SIG-M5 treated with dmso at 0.1 percent for 504 hours (cell line): Measurements from ENCODE around the gene LIMS1.
"Not testable (repeated sequence)": the region's sequence is repeated elsewhere in the genome, so short reads cannot be mapped to it uniquely, and the experiment has no call there.

ENCODE experiments used
- DNase-seq: peaks from one replicate; lab custom pipeline; 2025; ENCODE audit not compliant: unreplicated experiment; lab: John Stamatoyannopoulos, UW

Gene LIMS1, protein sequence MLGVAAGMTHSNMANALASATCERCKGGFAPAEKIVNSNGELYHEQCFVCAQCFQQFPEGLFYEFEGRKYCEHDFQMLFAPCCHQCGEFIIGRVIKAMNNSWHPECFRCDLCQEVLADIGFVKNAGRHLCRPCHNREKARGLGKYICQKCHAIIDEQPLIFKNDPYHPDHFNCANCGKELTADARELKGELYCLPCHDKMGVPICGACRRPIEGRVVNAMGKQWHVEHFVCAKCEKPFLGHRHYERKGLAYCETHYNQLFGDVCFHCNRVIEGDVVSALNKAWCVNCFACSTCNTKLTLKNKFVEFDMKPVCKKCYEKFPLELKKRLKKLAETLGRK

DNA sequence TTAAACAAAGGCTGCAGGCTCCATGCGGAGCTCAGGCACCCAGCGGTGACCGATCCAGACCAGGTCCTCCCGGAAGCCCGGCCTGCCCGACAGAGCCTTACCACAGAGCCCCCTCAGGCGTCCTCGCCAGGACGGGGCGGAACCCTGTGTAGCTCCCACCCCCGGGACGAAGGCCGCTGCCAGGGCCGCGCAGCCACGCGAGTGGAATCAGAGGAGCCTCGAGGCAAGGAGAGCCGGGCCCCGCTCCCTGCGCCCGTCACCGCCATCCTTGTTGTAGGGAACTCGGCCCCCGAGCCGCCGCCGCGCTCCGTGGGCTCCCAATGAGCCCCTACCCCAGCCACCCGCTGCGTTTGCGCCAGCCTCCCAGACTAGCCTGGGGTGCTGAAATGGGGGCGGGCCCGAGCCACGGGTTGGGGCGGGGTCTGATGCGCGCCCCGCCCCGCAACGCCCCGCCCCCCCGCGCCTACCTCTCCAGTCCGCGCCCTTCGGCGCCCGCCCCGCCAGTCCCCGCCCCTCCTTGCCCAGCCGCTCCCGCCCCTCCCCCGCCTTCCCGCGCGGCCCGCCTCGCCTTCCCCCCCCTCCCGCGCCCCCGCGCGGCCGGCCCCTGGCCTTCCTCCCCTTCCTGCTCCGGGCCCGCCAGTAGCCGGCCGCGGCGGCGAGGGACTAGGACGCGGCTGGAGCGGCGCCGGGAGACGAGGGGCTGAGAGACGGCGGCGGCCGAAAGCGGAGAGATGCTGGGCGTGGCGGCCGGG is at the start of gene LIMS1:
Gene LIMS1 (plus strand): TSS at position 639 of the 752 bp plus-strand sequence. CDS start 93 bp downstream, at position 732.
- peak; percentile 82 for DNase-seq

DNA sequence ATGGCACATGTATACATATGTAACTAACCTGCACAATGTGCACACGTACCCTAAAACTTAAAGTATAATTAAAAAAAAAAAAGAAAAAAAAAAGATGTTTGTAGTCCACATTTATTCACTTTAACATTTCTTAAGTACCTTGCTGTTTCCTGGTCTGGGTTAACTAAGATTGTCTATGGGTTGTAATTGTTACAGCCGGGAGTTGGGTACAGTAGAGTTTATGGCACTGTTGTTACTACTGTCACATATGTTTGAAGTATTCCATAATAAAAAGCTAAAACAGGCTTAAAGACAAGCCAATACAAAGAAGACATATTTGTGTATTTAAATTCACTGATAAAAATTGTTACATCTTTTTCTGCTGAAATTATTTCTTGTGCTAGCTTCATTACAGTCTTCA is 49.0 kb upstream of the LIMS1 start:
- DNase-seq = no peak

DNA sequence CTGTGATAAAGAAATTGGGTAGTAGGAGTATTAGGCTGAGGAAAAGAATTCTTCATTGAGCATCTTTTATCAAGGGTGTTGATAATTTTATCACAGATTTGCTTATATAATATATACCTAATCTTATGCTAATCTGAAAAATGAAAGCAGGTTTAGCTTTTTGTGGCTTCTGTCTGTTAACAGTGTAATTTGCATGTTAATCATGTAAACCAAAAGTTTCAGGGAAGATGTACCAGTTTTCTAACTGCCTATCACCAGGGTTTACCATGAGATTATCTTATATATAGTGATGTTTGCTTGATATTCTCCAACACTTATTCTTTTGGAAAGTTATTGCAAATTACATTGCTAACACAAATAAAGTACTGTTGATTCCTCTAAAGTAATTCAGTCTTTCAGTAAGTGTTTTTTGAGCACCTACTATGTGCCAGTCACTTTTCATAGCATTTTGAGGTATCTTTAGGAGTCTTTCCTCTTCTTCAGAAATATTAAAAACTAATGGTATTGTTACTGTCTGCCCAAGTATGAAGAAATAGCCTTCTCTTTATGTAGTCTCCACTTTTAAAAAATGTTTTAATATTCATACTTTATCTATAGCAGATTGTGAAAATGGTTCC is 43.7 kb upstream of the LIMS1 start:
- DNase-seq = no peak

DNA sequence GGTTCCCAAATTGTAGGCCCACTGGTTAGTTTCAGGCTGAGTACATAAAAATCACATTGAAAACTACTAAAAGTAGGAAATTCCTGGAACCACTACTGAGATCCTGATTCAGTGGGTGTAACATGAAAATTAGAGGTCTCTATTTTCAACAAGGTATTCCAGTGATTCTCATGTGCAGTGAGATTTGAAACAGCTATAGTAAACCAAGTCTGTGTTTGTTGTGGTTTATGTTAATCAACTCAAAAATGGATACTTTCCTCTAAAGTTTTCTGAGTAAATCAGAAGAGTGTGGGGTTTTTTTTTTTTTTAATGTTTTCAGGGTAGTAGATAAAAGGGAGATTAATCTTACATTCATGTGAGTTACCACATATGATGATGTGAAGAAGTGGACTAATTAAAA is 42.4 kb upstream of the LIMS1 start:
- DNase-seq = no peak

DNA sequence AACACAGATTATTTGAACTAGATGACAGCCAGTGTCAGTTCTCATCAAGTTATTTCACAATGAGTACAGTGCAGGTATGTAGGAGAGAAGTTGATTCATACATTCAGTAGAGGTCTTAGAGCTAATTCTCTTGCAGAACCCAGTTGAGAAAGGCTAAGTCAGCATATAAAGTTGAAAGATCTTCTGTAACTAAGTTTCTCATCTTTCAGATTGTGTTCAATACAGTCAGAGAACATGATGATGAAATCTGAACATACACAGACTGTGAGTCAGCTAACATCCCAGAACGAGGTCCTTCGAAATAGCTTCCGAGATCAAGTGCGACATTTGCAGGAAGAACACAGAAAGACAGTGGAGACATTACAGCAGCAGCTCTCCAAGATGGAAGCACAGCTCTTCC is 41.9 kb upstream of the LIMS1 start:
- no peak for DNase-seq

DNA sequence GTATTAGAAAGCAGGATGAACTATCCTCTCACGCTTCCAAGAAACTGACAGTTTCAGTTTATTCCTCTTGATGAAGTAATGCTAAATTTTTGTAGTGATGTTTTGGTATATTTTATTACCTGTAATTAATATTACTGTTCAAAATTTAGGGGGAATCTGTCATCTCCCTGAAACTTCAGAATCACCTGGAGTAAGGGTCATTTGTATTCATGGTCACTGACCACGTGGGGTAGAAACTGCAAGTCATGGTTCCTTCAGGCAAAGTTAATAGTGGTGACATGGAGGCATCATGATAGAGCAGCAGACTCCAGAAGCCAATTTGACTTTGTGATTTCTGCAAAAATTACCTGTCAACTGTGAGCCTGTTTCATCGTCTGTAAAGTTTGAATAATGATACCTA is 38.1 kb upstream of the LIMS1 start:
- not testable (repeated sequence) for DNase-seq

DNA sequence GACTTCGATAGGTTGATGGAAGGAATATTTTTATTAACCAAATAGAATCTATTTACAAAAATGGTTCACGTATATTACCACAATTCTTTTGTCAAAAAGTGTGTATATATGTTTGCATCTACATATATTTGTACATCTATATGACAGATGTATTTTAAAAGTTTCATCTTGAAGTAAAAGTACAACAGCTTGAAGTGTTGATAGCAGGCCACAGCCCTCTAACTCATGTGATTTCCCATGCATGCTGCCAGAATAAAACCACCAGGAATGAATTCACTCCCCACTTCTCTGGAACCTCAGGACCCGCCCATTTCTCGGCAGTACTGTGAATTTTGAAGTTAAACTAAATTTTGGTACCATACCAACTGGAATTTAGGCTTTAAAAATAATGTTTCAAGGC is 26.6 kb upstream of the LIMS1 start:
- DNase-seq = not testable (repeated sequence)

DNA sequence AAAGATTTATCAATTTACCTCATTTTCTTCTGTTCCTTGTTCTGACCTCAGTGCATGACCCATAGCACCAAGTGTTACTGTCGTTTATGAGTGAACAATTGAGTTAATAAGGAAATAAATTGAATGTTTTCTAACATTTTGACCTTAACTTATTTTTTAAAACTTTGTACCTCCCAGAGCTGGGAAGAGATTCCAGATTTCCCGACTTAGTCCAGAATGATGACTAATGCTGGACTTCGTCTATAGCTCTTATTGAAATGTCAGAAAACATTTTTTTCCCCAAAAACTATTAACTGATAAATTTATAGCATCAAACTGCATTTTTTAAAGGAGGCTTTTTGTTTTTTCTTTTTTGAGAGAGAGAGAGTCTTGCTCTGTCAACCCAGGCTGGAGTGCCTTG is 21.8 kb upstream of the LIMS1 start:
- DNase-seq = not testable (repeated sequence)

DNA sequence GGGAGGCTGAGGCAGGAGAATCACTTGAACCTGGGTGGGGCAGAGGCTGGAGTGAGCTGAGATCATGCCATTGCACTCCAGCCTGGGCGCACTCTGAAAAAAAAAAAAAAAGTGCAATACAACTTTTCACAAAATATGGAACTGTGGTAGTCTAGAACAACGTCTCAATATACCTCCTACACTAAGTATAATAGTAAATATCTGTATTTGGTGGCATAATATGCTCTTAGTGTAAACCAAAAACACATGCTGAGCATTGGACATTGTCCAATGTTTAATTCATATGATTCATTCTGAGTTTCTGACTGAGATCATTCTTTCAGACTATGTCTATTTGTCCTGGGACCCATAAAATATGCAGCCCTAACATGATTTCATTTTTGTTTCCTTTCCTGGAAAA is 19.8 kb upstream of the LIMS1 start:
- not testable (repeated sequence) for DNase-seq

DNA sequence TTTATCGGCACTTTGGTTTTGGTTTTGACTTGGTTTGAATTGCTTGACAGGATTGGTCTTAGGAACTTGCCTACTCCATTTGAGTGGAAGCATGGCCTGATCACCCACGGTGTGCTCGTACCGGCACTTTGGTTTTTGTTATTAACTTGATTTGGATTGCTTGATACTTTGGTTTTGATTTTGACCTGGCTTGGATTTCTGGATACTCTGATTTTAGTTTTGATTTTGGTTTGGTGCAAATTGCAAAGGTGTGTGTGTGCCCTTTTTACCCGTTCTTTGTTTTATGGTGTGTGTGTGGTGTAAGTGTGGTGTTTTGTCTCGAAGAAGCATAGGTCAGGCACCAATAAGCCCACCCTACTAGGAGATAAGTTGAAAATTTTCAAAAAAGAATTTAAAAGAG is 9.6 kb upstream of the LIMS1 start:
- not testable (repeated sequence) for DNase-seq

DNA sequence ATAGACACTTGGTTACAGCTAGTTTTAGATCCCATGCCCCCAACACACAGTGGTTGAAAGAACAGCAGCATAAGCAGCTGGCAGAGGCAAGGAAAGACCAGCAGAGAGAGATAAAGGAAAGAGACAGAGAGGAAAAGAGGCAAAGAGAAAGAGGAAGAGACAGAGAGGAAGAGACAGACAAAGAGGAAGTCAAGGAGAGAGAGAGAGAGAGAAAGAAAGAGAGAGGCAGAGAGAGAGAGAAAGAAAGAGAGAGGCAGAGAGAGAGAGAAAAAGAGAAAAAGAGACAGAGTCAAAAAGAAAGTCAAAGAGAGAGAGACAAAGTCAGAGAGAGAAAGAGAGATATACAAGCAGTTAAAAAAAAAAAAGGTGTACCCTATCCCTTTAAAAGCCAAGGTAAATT is 9.0 kb upstream of the LIMS1 start:
- not testable (repeated sequence) for DNase-seq

DNA sequence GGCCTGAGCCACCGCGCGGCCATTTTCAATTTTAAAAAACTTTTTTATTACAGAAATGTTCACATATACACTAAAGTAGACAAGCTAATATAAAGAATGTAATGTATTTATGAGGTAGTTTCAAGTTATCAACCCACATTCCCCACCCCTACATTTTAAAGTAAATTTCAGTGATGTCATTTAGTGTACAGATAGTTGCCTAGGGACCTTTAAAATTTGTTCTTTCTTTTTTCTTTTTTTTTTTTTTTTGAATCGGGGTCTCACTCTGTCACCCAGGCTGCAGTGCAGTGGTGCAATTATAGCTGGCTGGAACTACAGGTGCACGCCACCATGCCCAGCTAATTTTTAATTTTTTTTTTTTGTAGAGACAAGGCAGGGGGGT is 2.6 kb upstream of the LIMS1 start:
- DNase-seq = no peak

DNA sequence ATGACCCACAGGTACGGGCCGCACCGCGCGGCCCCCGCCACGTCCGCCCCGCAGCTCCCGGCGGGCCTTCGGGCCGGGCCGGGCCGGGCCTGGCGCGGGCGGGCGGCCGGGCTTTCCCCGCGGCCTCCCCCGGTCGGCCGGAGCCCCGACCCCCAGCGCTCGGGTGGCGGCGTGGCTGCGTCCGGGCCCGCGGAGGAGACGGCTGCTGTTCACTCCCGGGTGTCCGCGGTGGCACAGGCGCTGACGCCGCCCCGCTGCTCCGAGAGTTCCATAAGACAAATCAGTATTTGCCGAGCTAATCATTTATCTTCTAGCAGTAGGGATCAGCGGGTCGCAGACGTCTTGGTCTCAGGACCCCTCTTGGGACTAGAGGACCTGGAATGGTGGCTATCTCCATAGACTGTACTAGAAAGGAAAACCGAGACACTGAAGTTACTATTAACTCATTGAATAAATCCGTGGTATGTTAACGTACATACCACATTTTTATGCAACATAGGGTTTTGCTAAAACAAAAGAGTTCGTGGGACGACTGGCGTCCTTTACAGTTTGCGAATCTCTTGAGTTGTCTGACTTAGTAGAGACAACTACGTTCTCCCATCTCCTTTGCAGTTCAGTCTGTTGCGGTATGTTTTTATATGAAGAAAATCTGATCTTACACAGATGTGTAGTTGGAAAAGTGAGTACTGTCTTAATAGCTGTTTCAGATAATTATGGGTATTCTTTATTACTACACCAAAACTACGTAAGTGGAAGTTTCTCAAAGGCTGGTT is 500 bp downstream of the LIMS1 start:
- DNase-seq = peak; percentile 48

DNA sequence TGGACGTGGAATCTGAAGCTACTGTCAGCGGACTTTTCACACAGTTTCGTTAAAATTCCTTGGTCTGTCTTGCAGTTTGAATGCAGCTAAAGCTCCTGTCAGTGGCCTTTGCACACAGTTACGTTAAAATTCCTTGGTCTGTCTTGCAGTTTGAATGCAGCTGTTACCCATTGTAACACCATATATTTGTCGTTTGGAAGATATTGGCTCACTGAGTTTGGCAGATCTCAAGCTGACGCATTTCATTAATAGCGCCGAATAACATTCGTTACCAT is 1.0 kb downstream of the LIMS1 start:
- DNase-seq = no peak

DNA sequence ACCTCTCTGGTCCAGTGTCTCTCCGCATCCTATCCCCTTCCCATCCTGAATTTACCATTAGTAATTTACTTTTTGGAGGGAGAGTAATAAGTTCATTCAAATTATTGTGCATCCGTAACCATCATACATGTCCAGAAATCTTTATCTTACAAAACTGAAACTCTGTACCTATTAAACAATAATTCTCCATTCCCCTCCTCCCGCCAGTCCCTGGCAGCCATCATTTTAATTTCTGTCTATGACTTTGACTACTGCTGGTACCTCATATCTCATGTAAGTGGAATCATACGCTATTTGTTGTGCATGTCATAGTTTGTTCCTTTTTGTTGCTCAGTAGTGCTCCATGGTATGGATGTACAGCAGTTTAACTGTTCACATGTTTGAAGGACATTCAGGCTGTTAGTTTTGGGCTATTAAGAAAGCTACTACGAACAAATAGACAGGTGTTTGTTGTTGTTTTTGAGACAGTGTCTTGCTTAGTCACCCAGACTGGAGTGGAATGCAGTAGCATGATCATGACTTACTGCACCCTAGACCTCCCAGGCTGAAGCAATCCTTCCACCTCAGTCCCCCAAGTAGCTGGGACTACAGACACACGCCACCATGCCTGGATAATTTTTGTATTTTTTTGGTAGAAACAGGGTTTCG is 2.0 kb downstream of the LIMS1 start:
- DNase-seq = no peak

DNA sequence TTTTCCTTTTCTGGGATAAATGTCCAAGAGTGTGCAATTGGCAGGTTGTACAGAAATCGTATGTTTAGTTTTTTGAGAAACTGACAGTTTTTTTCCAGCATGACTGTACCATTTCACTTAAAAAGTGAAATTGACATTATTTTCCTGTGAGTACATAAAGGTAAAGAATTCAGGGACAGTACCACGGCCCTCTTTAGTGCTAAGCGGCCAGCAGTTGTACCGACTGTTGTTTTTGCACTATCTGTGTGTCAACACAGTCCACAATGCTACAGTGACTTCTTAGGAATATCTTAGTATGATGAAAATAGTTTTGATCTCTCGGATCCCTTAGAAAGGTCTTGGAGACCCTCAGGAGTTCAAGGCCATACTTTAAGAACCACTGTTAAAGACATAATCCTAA is 2.6 kb downstream of the LIMS1 start:
- no peak for DNase-seq

DNA sequence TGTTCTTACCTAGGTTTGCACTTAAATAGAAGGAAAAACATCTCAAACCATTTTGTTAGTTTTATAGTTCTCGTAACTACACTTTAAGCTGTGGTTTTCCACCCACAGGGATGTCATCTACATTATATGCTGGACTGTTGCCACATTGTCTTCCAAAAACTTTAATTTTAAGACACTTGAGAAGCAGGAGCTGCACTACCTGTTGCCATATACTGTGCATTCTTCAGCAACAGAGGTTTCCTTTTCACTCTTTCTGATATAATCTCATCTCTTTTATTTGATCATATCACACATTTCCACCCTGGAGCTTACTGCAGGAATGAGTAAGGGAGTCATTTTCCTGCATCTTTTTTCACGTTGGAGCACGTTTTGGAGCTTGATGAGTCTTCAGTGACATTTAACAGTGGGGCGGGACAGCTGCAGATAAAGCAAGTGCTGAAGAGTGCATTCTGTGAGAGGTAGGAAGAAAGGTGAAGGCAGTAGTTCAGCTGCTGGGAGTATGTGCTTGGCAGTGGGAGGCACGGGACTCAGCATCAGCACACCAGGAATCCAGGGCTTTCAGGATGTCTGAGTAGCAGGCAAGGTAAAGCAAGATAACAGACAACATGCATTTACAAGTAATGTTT is 3.8 kb downstream of the LIMS1 start:
- DNase-seq = no peak

DNA sequence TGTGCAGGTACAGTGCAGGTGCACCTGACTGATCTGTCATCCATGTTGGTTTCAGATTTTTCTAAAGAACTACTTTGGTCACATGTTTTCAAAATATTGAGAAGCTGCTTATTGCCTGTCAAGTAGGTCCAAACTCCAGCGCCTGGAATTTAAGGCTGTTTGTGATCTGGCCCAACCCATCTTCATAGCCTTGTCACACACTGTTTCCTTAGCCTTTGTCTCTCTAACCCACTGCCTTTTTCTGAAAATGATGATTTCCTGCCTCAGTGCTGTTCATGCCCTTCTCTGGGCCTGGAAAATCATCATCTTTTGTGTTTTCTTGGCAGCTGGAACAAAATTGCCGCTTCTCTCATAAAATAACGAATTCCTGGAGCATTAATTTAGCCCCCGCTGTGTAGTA is 7.2 kb downstream of the LIMS1 start:
- DNase-seq = no peak

DNA sequence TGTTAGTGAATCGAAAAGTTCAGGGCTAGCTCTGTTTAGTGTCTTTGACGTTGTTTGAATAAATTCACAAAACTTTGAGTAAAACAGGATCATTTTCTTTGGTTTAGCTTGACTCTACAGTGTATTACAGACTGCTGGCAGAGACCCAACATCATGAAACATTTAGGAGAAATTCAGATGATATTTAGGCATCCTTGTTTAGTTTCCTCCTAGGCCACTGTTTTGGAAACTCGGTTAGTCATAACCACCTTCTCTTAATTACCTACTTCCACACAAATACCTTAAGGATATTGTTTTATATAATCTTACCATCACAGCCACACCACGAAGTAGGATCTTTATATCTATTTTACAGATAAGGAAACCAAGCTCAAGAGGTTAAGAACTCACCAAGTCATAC is 7.8 kb downstream of the LIMS1 start:
- no peak for DNase-seq

DNA sequence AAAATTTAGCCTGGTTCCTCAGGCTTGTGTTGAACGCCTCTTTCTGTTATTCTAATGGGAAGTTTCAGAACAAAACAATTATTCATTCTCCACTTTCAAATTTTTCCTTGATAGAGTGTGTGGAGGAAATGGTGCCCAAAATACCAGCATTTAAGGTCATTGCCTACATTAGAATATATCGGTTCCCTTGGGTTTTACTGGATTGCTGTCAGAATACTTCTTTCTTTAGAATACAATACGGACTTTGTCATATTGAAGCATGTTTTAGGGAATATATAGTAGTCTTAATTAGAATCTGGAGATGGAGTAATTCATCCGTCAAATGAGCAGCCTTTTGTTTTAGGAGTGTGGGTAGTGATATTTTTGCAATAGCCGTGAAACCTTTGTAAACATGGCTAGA is 13.3 kb downstream of the LIMS1 start:
- DNase-seq = no peak
